K562 (cell line): ENCODE measurements around the gene RGS9. TPM values are rescaled to one million over a fixed set of nuclear protein-coding genes. Genes with fewer than 3 reads are reported as not detected.

Experiments used
- ATAC-seq: fragments of 200-7000 bp; cut with Tn5 transposase; 3 replicates; pipeline ENCODE4 v1.9.1; 2020; ENCODE audit warnings: moderate library complexity
- BruUV-seq: library from RNA; stranded (reverse); fragments of 400-500 nt; replicated peaks from 2 replicates; lab custom pipeline; 2021; lab: Mats Ljungman, UMichigan
- CTCF ChIA-PET: fragments of 300-600 bp; formaldehyde crosslinking; extraction: SDS; loops from one replicate; lab custom pipeline; 2021; ENCODE audit warnings: low intra/inter-chr PET ratio; lab: Yijun Ruan, JAX
- POLR2A ChIA-PET: fragments of 300-600, 350-650 bp; sonication (Branson Sonifier 250); formaldehyde crosslinking; extraction: SDS; loops from one replicate; lab custom pipeline; 2021; ENCODE audit warnings: antibody characterized with exemption, inconsistent platforms; lab: Yijun Ruan, JAX
- DNase-seq, 4 experiments: peaks; one replicate each; pipeline versions ENCODE4 v3.0.0 to v3.0.0-alpha.2; 2011 to 2018; ENCODE audit warnings: low spot score in 3 of 4, mixed read lengths in 3 of 4; ENCODE audit errors: extremely low read depth in 1 of 4
- FAIRE-seq: peaks from 2 replicates; lab custom pipeline; 2011; peaks lifted over from hg19 to GRCh38; lab: Jason Lieb, UNC
- H2AFZ ChIP-seq: 2 replicates; pipeline ENCODE4 v1.6.0; 2011; ENCODE audit warnings: low read depth, low read length, control low read depth, inconsistent platforms
- H3K27ac ChIP-seq: fragments of 200-600 bp; 3 replicates; pipeline ENCODE4 v1.8.0; 2011; ENCODE audit warnings: low read depth, mild to moderate bottlenecking, control low read depth, inconsistent platforms, low read length, moderate library complexity, mixed read lengths; ENCODE audit errors: extremely low read depth
- H3K27me3 ChIP-seq, 2 experiments: fragments of 300-600 bp in 1 of 2; 2 replicates in 1 of 2; 3 replicates in 1 of 2; pipeline versions ENCODE4 v1.6.0 to v1.8.0; 2011; ENCODE audit warnings: inconsistent platforms in 2 of 2, low read length in 2 of 2, mild to moderate bottlenecking in 1 of 2, mixed read lengths in 1 of 2, moderate library complexity in 1 of 2; ENCODE audit not compliant: control insufficient read depth in 2 of 2, insufficient read depth in 2 of 2
- H3K36me3 ChIP-seq: fragments of 300-600 bp; 3 replicates; pipeline ENCODE4 v1.8.0; 2011; ENCODE audit warnings: mild to moderate bottlenecking, low read length, inconsistent platforms; ENCODE audit not compliant: control insufficient read depth, insufficient read depth
- H3K4me1 ChIP-seq, 2 experiments: fragments of 200-600 bp in 1 of 2; replicated peaks in 1 of 2; 2 replicates in 1 of 2; 3 replicates in 1 of 2; pipeline versions ENCODE4 v1.5.1 to v1.8.0; 2011; ENCODE audit warnings: inconsistent platforms in 2 of 2, low read length in 2 of 2, mild to moderate bottlenecking in 1 of 2, mixed read lengths in 1 of 2, moderate library complexity in 1 of 2; ENCODE audit not compliant: control insufficient read depth in 2 of 2, insufficient read depth in 2 of 2
- H3K4me2 ChIP-seq: 2 replicates; pipeline ENCODE4 v1.6.1; 2011; ENCODE audit warnings: low read length, control low read depth, inconsistent platforms, mixed read lengths; ENCODE audit not compliant: insufficient read depth
- H3K4me3 ChIP-seq: fragments of 200-600 bp; sonication (generic), shearing (Covaris generic); 2 replicates; pipeline ENCODE4 v1.5.1; 2016; ENCODE audit warnings: control low read depth, inconsistent platforms
- H3K79me2 ChIP-seq: fragments of 200-600 bp; 3 replicates; pipeline ENCODE4 v1.8.0; 2011; ENCODE audit warnings: low read length, inconsistent platforms; ENCODE audit not compliant: control insufficient read depth, insufficient read depth
- H3K9ac ChIP-seq, 2 experiments: 2 replicates each; pipeline versions ENCODE4 v1.6.0 to v1.6.1; 2011; ENCODE audit warnings: low read depth in 2 of 2, low read length in 2 of 2, control low read depth in 1 of 2, inconsistent platforms in 1 of 2, mild to moderate bottlenecking in 1 of 2, mixed read lengths in 1 of 2; ENCODE audit not compliant: insufficient read depth in 1 of 2
- H3K9me1 ChIP-seq: one replicate; pipeline ENCODE4 v1.6.0; 2011; ENCODE audit warnings: inconsistent platforms, mild to moderate bottlenecking, low read length, moderate library complexity; ENCODE audit not compliant: control insufficient read depth, insufficient read depth
- H3K9me3 ChIP-seq: replicated peaks from 2 replicates; pipeline ENCODE4 v1.5.1; 2011; ENCODE audit warnings: low read depth, low read length, inconsistent platforms; ENCODE audit not compliant: control insufficient read depth, insufficient read depth
- H4K20me1 ChIP-seq: replicated peaks from 2 replicates; pipeline ENCODE4 v1.6.1; 2011; ENCODE audit warnings: low read length, inconsistent platforms, mixed read lengths; ENCODE audit not compliant: control insufficient read depth, insufficient read depth
- ARHGAP35 ChIP-seq: fragments of 450-650 bp; IDR thresholded peaks from 2 replicates; pipeline ENCODE4 v1.6.1; 2018; ENCODE audit not compliant: partially characterized antibody
- ASH1L ChIP-seq: fragments of 450-650 bp; IDR thresholded peaks from 2 replicates; pipeline ENCODE4 v1.6.1; 2018; ENCODE audit warnings: borderline replicate concordance, mild to moderate bottlenecking, low read depth; ENCODE audit not compliant: partially characterized antibody
- BCL6 ChIP-seq: fragments of 250-450 bp; sonication (Bioruptor Pico); IDR thresholded peaks from 2 replicates; pipeline ENCODE4 v1.4.0; 2020
- HDAC1 ChIP-seq, 2 experiments: fragments of 450-650 bp; IDR thresholded peaks; 2 replicates each; pipeline ENCODE4 v1.6.1; 2016 to 2017; ENCODE audit warnings: inconsistent platforms in 1 of 2, mild to moderate bottlenecking in 1 of 2, moderate library complexity in 1 of 2
- LARP7 ChIP-seq: fragments of 450-650 bp; IDR thresholded peaks from 2 replicates; pipeline ENCODE4 v1.6.1; 2016
- MBD2 ChIP-seq: sonication (generic); IDR thresholded peaks from 2 replicates; pipeline ENCODE4 v1.6.1; 2016; ENCODE audit warnings: low read depth, borderline replicate concordance
- NFRKB ChIP-seq: fragments of 450-650 bp; IDR thresholded peaks from 2 replicates; pipeline ENCODE4 v1.6.1; 2016; ENCODE audit warnings: low read depth
- NKRF ChIP-seq: fragments of 450-650 bp; IDR thresholded peaks from 2 replicates; pipeline ENCODE4 v1.6.1; 2016; ENCODE audit warnings: borderline replicate concordance
- PHF20 ChIP-seq: fragments of 450-650 bp; IDR thresholded peaks from 2 replicates; pipeline ENCODE4 v1.6.1; 2018; ENCODE audit not compliant: partially characterized antibody
- SRSF9 ChIP-seq: fragments of 200-400 bp; formaldehyde crosslinking; IDR thresholded peaks from 2 replicates; pipeline ENCODE4 v1.6.1; 2017; ENCODE audit warnings: low read depth, low read length, borderline replicate concordance
- TFE3 ChIP-seq: fragments of 450-650 bp; formaldehyde crosslinking; IDR thresholded peaks from 2 replicates; pipeline ENCODE4 v1.4.0; 2020; ENCODE audit warnings: mild to moderate bottlenecking, mixed read lengths
- TRIM24 ChIP-seq, 2 experiments: fragments of 450-650 bp; IDR thresholded peaks; 2 replicates each; pipeline ENCODE4 v1.6.1; 2016
- TRIM25 ChIP-seq: fragments of 450-650 bp; IDR thresholded peaks from 2 replicates; pipeline ENCODE4 v1.7.0; 2016; ENCODE audit warnings: borderline replicate concordance
- ZBTB2 ChIP-seq: fragments of 450-650 bp; IDR thresholded peaks from 2 replicates; pipeline ENCODE4 v1.6.1; 2016; ENCODE audit warnings: antibody characterized with exemption
- ZBTB8A ChIP-seq: fragments of 450-650 bp; IDR thresholded peaks from 2 replicates; pipeline ENCODE4 v1.6.1; 2018; ENCODE audit warnings: mild to moderate bottlenecking, moderate library complexity; ENCODE audit not compliant: partially characterized antibody
- WGBS: fragments of 100-300 bp; shearing (Covaris generic); methylation state at CpG from one replicate; pipeline ENCODE4 v1.1.6; 2016; ENCODE audit warnings: low coverage, mixed read lengths; ENCODE audit not compliant: insufficient coverage; ENCODE audit errors: missing lambda C conversion rate; 5-methylcytosine and 5-hydroxymethylcytosine counted together
- in situ Hi-C: fragments of 300-500 bp; cut with MboI; formaldehyde crosslinking; loops from 4 replicates; pipeline ENCODE4 v1.15.0; 2018; ENCODE audit warnings: inconsistent platforms, mixed read lengths
- intact Hi-C: fragments of 100-400 bp; cut with micrococcal nuclease; formaldehyde crosslinking; loops from 2 replicates; pipeline ENCODE4 v1.14.2; 2022
- polyA plus RNA-seq, 8 experiments: library from polyadenylated mRNA; depleted of rRNA in 4 of 8; stranded (reverse) in 5 of 8; unstranded in 3 of 8; fragments of >200 nt; fragmentation: Nextera tagmentation in 2 of 8; fragmentation: Illumina TruSeq in 1 of 8; extraction: Ambion mirVana in 2 of 8; extraction: Trizol in 1 of 8; gene quantifications; 2 replicates each; pipeline versions ENCODE4 v1.2.1 to v1.2.3, GENCODE V29; 2011 to 2014; ENCODE audit warnings: inconsistent platforms in 1 of 8, missing spikeins in 1 of 8
- total RNA-seq, 7 experiments: library from RNA; depleted of rRNA in 6 of 7; stranded (reverse); fragments of >200 nt in 6 of 7; fragmentation: Illumina TruSeq in 2 of 7; extraction: Trizol in 2 of 7; gene quantifications; 2 replicates each; pipeline versions ENCODE4 v1.2.1 to v1.2.3, GENCODE V29; 2011 to 2021; ENCODE audit warnings: low replicate concordance in 1 of 7

Gene RGS9
- total and polyA plus RNA-seq, 9 of the 15 experiments (the other 6 are each of a cell fraction or from before 2014, with no cell fraction given) = 0.18 to 1.4 (median 0.55) TPM

- Histone ChIP-seq H3K27me3 (no peaks in the 10 kb centered on the region; a peak in 1 of 5 replicates), H3K9me1 (no peaks in the 10 kb centered on the region), H4K20me1 (no peaks in the 10 kb centered on the region), H3K27ac (peak overlapping the region; percentile 68), H3K36me3 (no peaks in the 10 kb centered on the region), H2AFZ (peak overlapping the region; percentile 85), H3K4me2 (peak overlapping the region; percentile 66), H3K9me3 (no peaks in the 10 kb centered on the region), H3K79me2 (no peaks in the 10 kb centered on the region), H3K9ac (peak overlapping the region; percentile 27 to 76; a peak in 3 of 4 replicates), H3K4me1 (peaks cover 23 to 43% of the 10 kb centered on the region in 2 experiments), H3K4me3 (no peak overlapping the region)
- FAIRE-seq = no peak
- in situ Hi-C loops (no loop called here), intact Hi-C loops (loop anchor here (5.0 kb wide), 1 partner anchor 37 kb away; the partner anchor contains the start of gene RGS9)
- ChIA-PET CTCF (no interaction called here), POLR2A (interaction anchor here (0.5 to 1.1 kb wide), 5 partner anchors 8 to 1332 kb away, joined by 3 to 4 read pairs (median 3); partner anchors contain the start of gene LRRC37A3)
- BruUV-seq = no TSS peak
- peak in 1 of 4 experiments; percentile 24 for DNase-seq
- ATAC-seq = peak; percentile 27
- WGBS = 42% methylated on average over 9 of the region's 9 CpGs
- TF ChIP-seq ZBTB2 = 0 out of 2 replicates have a peak, but pooled peaks have one; percentile 30
- peak in 1 of 2 experiments; percentile 5; a peak in 1 of 4 replicates for TF ChIP-seq TRIM24 (IDR thresholded peaks at IDR 0.05)
- TF ChIP-seq MBD2 = 0 out of 2 replicates have a peak, but pooled peaks have one; percentile 14
- TF ChIP-seq ASH1L = peak; percentile 26
- no peak for TF ChIP-seq ZBTB8A
- TF ChIP-seq LARP7 = peak; percentile 40; the same call in 1 of the 2 replicates
- TF ChIP-seq TFE3 (CRISPR knock-in tag) = no peak
- TF ChIP-seq TRIM25 = 0 out of 2 replicates have a peak, but pooled peaks have one; percentile 26
- peak; percentile 51; the same call in 1 of the 2 replicates for TF ChIP-seq NFRKB
- TF ChIP-seq HDAC1 (IDR thresholded peaks at IDR 0.05) = peak in 1 of 2 experiments; percentile 31; a peak in 1 of 4 replicates
- TF ChIP-seq SRSF9 = no peak
- peak; percentile 88 for TF ChIP-seq PHF20
- peak; percentile 49 for TF ChIP-seq ARHGAP35
- peak; percentile 39; the same call in 1 of the 2 replicates for TF ChIP-seq NKRF
- TF ChIP-seq BCL6 (CRISPR knock-in tag) = no peak
These were observed 37.0 kb downstream of the RGS9 start for GRCh38 chr17:65173976-65174683.
